H1 (cell line): Measurements from ENCODE around the gene DENND1A. TPM values are rescaled to one million over a fixed set of nuclear protein-coding genes. Genes with fewer than 3 reads are reported as not detected.

ENCODE experiments used
- CBX5 ChIP-seq: fragments of 300-800, 300-1000 bp; sonication (generic); IDR thresholded peaks from 2 replicates; pipeline ENCODE4 v1.7.1; 2016; ENCODE audit warnings: antibody characterized with exemption, low read length, low read depth
- polyA plus RNA-seq, 7 experiments: library from polyadenylated mRNA; depleted of rRNA in 3 of 7; stranded (reverse) in 5 of 7; unstranded in 2 of 7; fragments of >200 nt in 5 of 7; fragments of 200-250 nt in 2 of 7; gene quantifications; 1 replicate in 5 of 7; 2 replicates in 1 of 7; 4 replicates in 1 of 7; pipeline versions ENCODE4 v1.2.1 to v1.2.3, GENCODE V29; 2011 to 2013; ENCODE audit warnings: missing spikeins in 2 of 7, mixed read lengths in 2 of 7
- total RNA-seq: library from RNA; stranded (reverse); fragmentation: NEBNext Ultra II Directional; extraction: Animal tissue kit (Norgen Biotek cat#: 25700); gene quantifications from 2 replicates; pipeline ENCODE4 v1.2.1, GENCODE V29; 2021

DENND1A gene
- total and polyA plus RNA-seq, 2 of the 8 experiments (the other 6 are each of a cell fraction or from before 2014, with no cell fraction given): 24.1 to 26.4 TPM

DNA sequence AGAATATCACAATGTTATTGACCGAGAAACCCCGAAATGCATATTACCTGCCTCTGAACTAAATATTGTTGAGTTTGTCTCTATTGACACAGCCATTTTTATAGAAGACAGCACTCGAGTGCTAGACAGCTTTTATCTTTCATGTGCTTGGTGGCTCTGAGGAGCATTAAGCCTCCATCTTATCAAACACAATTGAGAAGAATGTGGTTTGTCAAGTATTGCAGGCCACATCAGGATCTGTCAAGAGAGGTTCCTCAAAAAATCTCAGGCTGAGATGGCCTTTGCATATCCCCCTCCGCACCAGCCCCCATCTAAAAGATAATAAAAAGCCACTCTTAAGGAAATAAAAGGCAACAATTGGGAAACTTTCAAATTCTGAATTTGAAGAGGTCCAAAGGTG is 284.8 kb downstream of the DENND1A start (continued):
- no peak for TF ChIP-seq CBX5
- TF ChIP-seq, all 59 proteins: peak for 0
